ENCODE data around the gene FAM110A. TPM values are rescaled to one million over a fixed set of nuclear protein-coding genes. Genes with fewer than 3 reads are reported as not detected.

Gene FAM110A
- total and polyA plus RNA-seq, 2 of the 8 experiments (the other 6 are each of a cell fraction or from before 2014, with no cell fraction given): 10.1 to 10.9 TPM

GRCh38 chr20:891706-892080 is 58.2 kb downstream of the FAM110A start:
- Histone ChIP-seq H2AFZ (ENCODE audit: low read length) (no peak overlapping the region), H3K36me3 (ENCODE audit: control insufficient read depth in 2 of 4, insufficient read depth in 4 of 4, low read length in 3 of 4) (no peaks in the 10 kb centered on the region), H3K4me3 (ENCODE audit: extremely low read depth in 1 of 4, insufficient read depth in 2 of 4, low read depth in 3 of 4, low read length in 4 of 4) (no peak overlapping the region), H3K79me2 (ENCODE audit: control insufficient read depth in 1 of 2, insufficient read depth in 2 of 2, low read length in 2 of 2) (no peaks in the 10 kb centered on the region), H2BK120ac (replicated peaks; ENCODE audit: low read depth, low read length) (no peak overlapping the region), H3K9ac (replicated peaks in 1 of 4; ENCODE audit: extremely low read depth in 1 of 4, low read depth in 3 of 4, low read length in 3 of 4) (no peak overlapping the region), H3K18ac (ENCODE audit: extremely low read depth, low read length) (no peak overlapping the region), H2BK15ac (ENCODE audit: low read length) (no peak overlapping the region), H3K56ac (replicated peaks; ENCODE audit: insufficient read length, low read depth, low read length) (no peak overlapping the region), H3K23ac (ENCODE audit: insufficient read length) (no peak overlapping the region), H3K4me1 (replicated peaks in 1 of 4; ENCODE audit: control insufficient read depth in 3 of 4, insufficient read depth in 4 of 4, low read length in 3 of 4) (no peaks in the 10 kb centered on the region), H4K5ac (ENCODE audit: insufficient read length, low read depth, low read length) (no peak overlapping the region), H3K23me2 (ENCODE audit: low read depth, low read length) (no peaks in the 10 kb centered on the region), H3K9me3 (ENCODE audit: insufficient read depth in 2 of 2, low read depth in 1 of 2, low read length in 1 of 2) (0 out of 4 replicates have a peak, but pooled peaks cover 0 to 3% of the 10 kb centered on the region in 2 experiments), H3K4me2 (ENCODE audit: insufficient read depth in 1 of 2, low read depth in 2 of 2, low read length in 2 of 2) (no peak overlapping the region), H4K20me1 (replicated peaks in 1 of 2; ENCODE audit: control insufficient read depth in 1 of 2, insufficient read depth in 2 of 2, low read length in 2 of 2) (no peaks in the 10 kb centered on the region), H2BK20ac (ENCODE audit: low read length) (no peak overlapping the region), H2BK12ac (ENCODE audit: low read depth, low read length) (no peak overlapping the region), H3K14ac (ENCODE audit: insufficient read length) (no peak overlapping the region), H2AK5ac (ENCODE audit: low read depth, low read length) (no peak overlapping the region), H3K27ac (ENCODE audit: low read depth, low read length) (no peak overlapping the region), H4K8ac (ENCODE audit: extremely low read depth, insufficient read depth, low read length) (no peak overlapping the region; the same call in 1 of the 2 replicates), H3K27me3 (replicated peaks in 1 of 4; ENCODE audit: control insufficient read depth in 3 of 4, extremely low read depth in 1 of 4, insufficient read depth in 3 of 4, low read length in 3 of 4) (no peaks in the 10 kb centered on the region; a peak in 1 of 7 replicates), H2BK5ac (ENCODE audit: low read depth, low read length) (no peak overlapping the region), H4K91ac (replicated peaks; ENCODE audit: insufficient read length, low read length) (no peak overlapping the region), H3K4ac (replicated peaks; ENCODE audit: insufficient read length, low read depth, low read length) (no peak overlapping the region), H3K79me1 (ENCODE audit: low read depth, low read length) (no peaks in the 10 kb centered on the region)
- no peak for DNase-seq (ENCODE audit: low read depth in 1 of 2, low spot score in 2 of 2)
- TF ChIP-seq NANOG (IDR thresholded peaks at IDR 0.05; ENCODE audit: insufficient read depth, low read depth, low read length, poor library complexity, severe bottlenecking): no peak
- TF ChIP-seq POLR2AphosphoS5 (IDR thresholded peaks at IDR 0.05; ENCODE audit: low read depth, low read length): no peak
- no peak for TF ChIP-seq CHD2 (IDR thresholded peaks at IDR 0.05; ENCODE audit: low read length)
- no peak for TF ChIP-seq ATF2 (IDR thresholded peaks at IDR 0.05; ENCODE audit: low read length)
- no peak for TF ChIP-seq EGR1 (IDR thresholded peaks at IDR 0.05; ENCODE audit: borderline replicate concordance, low read depth, low read length)
- TF ChIP-seq JUN (IDR thresholded peaks at IDR 0.05; ENCODE audit: low read depth, low read length): no peak
- TF ChIP-seq ATF3 (IDR thresholded peaks at IDR 0.05; ENCODE audit: insufficient read depth, low read depth, low read length): no peak
- TF ChIP-seq SP4 (IDR thresholded peaks at IDR 0.05; ENCODE audit: low read length): no peak
- TF ChIP-seq BACH1 (IDR thresholded peaks at IDR 0.05; ENCODE audit: low read length): no peak
- no peak for TF ChIP-seq POU5F1 (IDR thresholded peaks at IDR 0.05; ENCODE audit: low read depth, low read length)
- no peak for TF ChIP-seq EP300 (IDR thresholded peaks at IDR 0.05; ENCODE audit: borderline replicate concordance in 1 of 2, low read depth in 2 of 2, low read length in 2 of 2)
- TF ChIP-seq KDM1A (IDR thresholded peaks at IDR 0.05; ENCODE audit: borderline replicate concordance, low read length): no peak
- 89% methylated on average over 4 of the region's 4 CpGs; no CpG with 5 or more reads in 1 of the 2 experiments for WGBS, 2 experiments (ENCODE audit: extremely low coverage in 1 of 2, insufficient coverage in 1 of 2, insufficient read length in 1 of 2, insufficient replicate concordance in 2 of 2, low coverage in 1 of 2, low lambda C conversion rate in 2 of 2, missing lambda C conversion rate in 1 of 2)
- ChIA-PET CTCF (ENCODE audit: partially characterized antibody) (interaction anchor here (0.9 to 14.5 kb wide), 5 partner anchors 15 to 75 kb away, joined by 3 to 191 read pairs (median 6); no protein-coding TSS in a partner anchor), POLR2A (ENCODE audit: partially characterized antibody) (interaction anchor here (1.7 kb wide), 1 partner anchor 72 kb away, joined by 4 read pairs; no protein-coding TSS in a partner anchor)
- FAIRE-seq: no peak
